ENCODE results near the gene LDB3.

- TF ChIP-seq NFRKB (IDR thresholded peaks at IDR 0.05) (no peak), SP1 (IDR thresholded peaks at IDR 0.05) (no peak), L3MBTL2 (conservative IDR thresholded peaks at IDR 0.05) (no peak), BHLHE40 (IDR thresholded peaks at IDR 0.05; ENCODE audit: borderline replicate concordance) (no peak), TARDBP (IDR thresholded peaks at IDR 0.05) (no peak), CTBP1 (IDR thresholded peaks at IDR 0.05; ENCODE audit: borderline replicate concordance) (no peak), ARNT (IDR thresholded peaks at IDR 0.05) (no peak), FOXA1 (IDR thresholded peaks at IDR 0.05) (no peak), FOXK2 (IDR thresholded peaks at IDR 0.05) (no peak), PKNOX1 (IDR thresholded peaks at IDR 0.05) (no peak), HDGF (IDR thresholded peaks at IDR 0.05; ENCODE audit: borderline replicate concordance) (no peak)
Observed at GRCh38 chr10:86642021-86642420, 26.3 kb upstream of the LDB3 start.

All from HEK293T (cell line).